IMR-90 (cell line): Measurements from ENCODE around the gene ADAMTSL1. TPM values are rescaled to one million over a fixed set of nuclear protein-coding genes. Genes with fewer than 3 reads are reported as not detected.
A peak's percentile ranks its signal among the peaks of the same experiment; 100 is the strongest.

Experiments
- ATAC-seq: fragments of 200-7000 bp; cut with Tn5 transposase; 2 replicates; pipeline ENCODE4 v1.9.1; 2020; ENCODE audit warnings: low read depth, mild to moderate bottlenecking, moderate library complexity
- BruUV-seq: library from RNA; stranded (reverse); fragments of 400-500 nt; replicated peaks from 2 replicates; lab custom pipeline; 2021; lab: Mats Ljungman, UMichigan
- CTCF ChIA-PET: fragments of 300-600 bp; formaldehyde crosslinking; extraction: SDS; loops from one replicate; lab custom pipeline; 2021; ENCODE audit warnings: antibody characterized with exemption; lab: Yijun Ruan, JAX
- POLR2A ChIA-PET: fragments of 300-600 bp; sonication (Branson Sonifier 250); formaldehyde crosslinking; loops from one replicate; lab custom pipeline; 2022; ENCODE audit warnings: antibody characterized with exemption; ENCODE audit not compliant: unreplicated experiment; lab: Charles Lee
- DNase-seq: peaks from one replicate; pipeline ENCODE4 v3.0.0; 2013
- H2AFZ ChIP-seq: replicated peaks from 2 replicates; pipeline ENCODE3; 2013; ENCODE audit warnings: low read length, mild to moderate bottlenecking; ENCODE audit not compliant: poor library complexity
- H2AK5ac ChIP-seq: 2 replicates; pipeline ENCODE4 v1.6.1; 2013; ENCODE audit warnings: low read depth, low read length, inconsistent platforms
- H2AK9ac ChIP-seq: replicated peaks from 2 replicates; pipeline ENCODE3; 2013; ENCODE audit warnings: mild to moderate bottlenecking, low read depth, low read length, moderate library complexity; ENCODE audit not compliant: poor library complexity
- H2BK120ac ChIP-seq: 2 replicates; pipeline ENCODE4 v1.6.1; 2013; ENCODE audit warnings: low read depth, low read length, inconsistent platforms
- H2BK15ac ChIP-seq: 3 replicates; pipeline ENCODE4 v1.6.1; 2013; ENCODE audit warnings: low read depth, low read length, inconsistent platforms
- H2BK20ac ChIP-seq: 2 replicates; pipeline ENCODE4 v1.6.1; 2013; ENCODE audit warnings: low read depth, mild to moderate bottlenecking, inconsistent platforms, low read length, moderate library complexity
- H2BK5ac ChIP-seq: 2 replicates; pipeline ENCODE4 v1.6.1; 2013; ENCODE audit warnings: mild to moderate bottlenecking, low read depth, low read length, inconsistent platforms; ENCODE audit not compliant: poor library complexity, severe bottlenecking
- H3K14ac ChIP-seq: replicated peaks from 2 replicates; pipeline ENCODE4 v1.6.1; 2013; ENCODE audit warnings: low read depth, low read length, inconsistent platforms
- H3K18ac ChIP-seq: 2 replicates; pipeline ENCODE4 v1.6.1; 2013; ENCODE audit warnings: low read depth, low read length, control low read depth
- H3K23ac ChIP-seq: 2 replicates; pipeline ENCODE4 v1.6.1; 2013; ENCODE audit warnings: low read depth, low read length, inconsistent platforms
- H3K27ac ChIP-seq: 2 replicates; pipeline ENCODE4 v1.5.1; 2013; ENCODE audit warnings: mild to moderate bottlenecking, control low read depth, low read length; ENCODE audit not compliant: insufficient read depth
- H3K27me3 ChIP-seq: 2 replicates; pipeline ENCODE4 v1.6.1; 2013; ENCODE audit warnings: low read length; ENCODE audit not compliant: control insufficient read depth, insufficient read depth
- H3K36me3 ChIP-seq: 2 replicates; pipeline ENCODE4 v1.6.1; 2013; ENCODE audit warnings: low read length, mixed read lengths; ENCODE audit not compliant: control insufficient read depth, insufficient read depth
- H3K4ac ChIP-seq: 2 replicates; pipeline ENCODE4 v1.6.1; 2013; ENCODE audit warnings: low read depth, low read length, inconsistent platforms
- H3K4me1 ChIP-seq: 2 replicates; pipeline ENCODE4 v1.6.1; 2013; ENCODE audit warnings: low read length, mixed read lengths; ENCODE audit not compliant: control insufficient read depth, insufficient read depth
- H3K4me2 ChIP-seq: 2 replicates; pipeline ENCODE4 v1.6.1; 2013; ENCODE audit warnings: low read depth, mild to moderate bottlenecking, control low read depth, low read length, moderate library complexity
- H3K4me3 ChIP-seq: 2 replicates; pipeline ENCODE4 v1.5.1; 2013; ENCODE audit warnings: low read depth, mild to moderate bottlenecking, control low read depth, low read length, moderate library complexity; ENCODE audit not compliant: insufficient read depth
- H3K56ac ChIP-seq: 2 replicates; pipeline ENCODE4 v1.6.1; 2013; ENCODE audit warnings: low read length, inconsistent platforms; ENCODE audit not compliant: insufficient read depth; ENCODE audit errors: extremely low read depth
- H3K79me1 ChIP-seq, 2 experiments: 2 replicates each; pipeline ENCODE4 v1.6.1; 2013; ENCODE audit warnings: low read length in 2 of 2, inconsistent platforms in 1 of 2, low read depth in 1 of 2
- H3K9ac ChIP-seq: 2 replicates; pipeline ENCODE4 v1.6.1; 2013; ENCODE audit warnings: low read depth, low read length, control low read depth
- H3K9me1 ChIP-seq: 2 replicates; pipeline ENCODE4 v1.6.1; 2013; ENCODE audit warnings: low read length, inconsistent platforms; ENCODE audit not compliant: insufficient read depth
- H3K9me3 ChIP-seq: 2 replicates; pipeline ENCODE4 v1.6.1; 2013; ENCODE audit warnings: low read length; ENCODE audit not compliant: control insufficient read depth, insufficient read depth
- H4K20me1 ChIP-seq: 2 replicates; pipeline ENCODE4 v1.6.1; 2013; ENCODE audit warnings: low read length, inconsistent platforms; ENCODE audit not compliant: insufficient read depth
- H4K5ac ChIP-seq: 2 replicates; pipeline ENCODE4 v1.6.1; 2013; ENCODE audit warnings: mild to moderate bottlenecking, low read depth, low read length, control low read depth
- H4K8ac ChIP-seq, 2 experiments: 2 replicates each; pipeline ENCODE4 v1.6.1; 2013; ENCODE audit warnings: low read depth in 2 of 2, low read length in 2 of 2, control low read depth in 1 of 2, inconsistent platforms in 1 of 2
- H4K91ac ChIP-seq: 2 replicates; pipeline ENCODE4 v1.6.1; 2013; ENCODE audit warnings: low read depth, low read length, inconsistent platforms; ENCODE audit not compliant: insufficient read depth
- MAZ ChIP-seq: IDR thresholded peaks from 2 replicates; pipeline ENCODE4 v1.6.1; 2012; ENCODE audit warnings: low read depth, mild to moderate bottlenecking, low read length, improper control_type of control experiment, moderate library complexity, borderline replicate concordance
- NFE2L2 ChIP-seq: fragments of 150-350 bp; IDR thresholded peaks from 2 replicates; pipeline ENCODE4 v1.6.1; 2016; ENCODE audit warnings: low read depth, mild to moderate bottlenecking, low read length
- WGBS, 2 experiments: methylation state at CpG; one replicate each; pipeline versions ENCODE4 v1.1.5 to v1.1.7; 2013; ENCODE audit warnings: missing lambda C conversion rate in 2 of 2; ENCODE audit not compliant: insufficient read length in 1 of 2; ENCODE audit errors: extremely low coverage in 2 of 2; 5-methylcytosine and 5-hydroxymethylcytosine counted together
- dilution Hi-C: fragments of 300-500 bp; cut with HindIII; formaldehyde crosslinking; loops from one replicate; pipeline ENCODE4 v1.14.3; 2018; ENCODE audit warnings: low sequenced_read_pairs; ENCODE audit not compliant: unreplicated experiment
- in situ Hi-C: fragments of 300-500 bp; cut with MboI; formaldehyde crosslinking; loops from 3 replicates; pipeline ENCODE4 v1.14.3; 2019; ENCODE audit warnings: low sequenced_read_pairs, inconsistent platforms, mixed read lengths
- intact Hi-C: fragments of 100-400 bp; cut with micrococcal nuclease; formaldehyde crosslinking; loops from 2 replicates; pipeline ENCODE4 v1.10.0; 2022
- polyA plus RNA-seq, 3 experiments: library from polyadenylated mRNA; depleted of rRNA; stranded (reverse); fragments of >200 nt; gene quantifications; 2 replicates each; pipeline ENCODE4 v1.2.3, GENCODE V29; 2012; ENCODE audit warnings: low replicate concordance in 1 of 3
- total RNA-seq: library from RNA; depleted of rRNA; stranded (reverse); fragments of >200 nt; gene quantifications from 2 replicates; pipeline ENCODE4 v1.2.3, GENCODE V29; 2012

The ADAMTSL1 gene
- total and polyA plus RNA-seq, 2 of the 4 experiments (the other 2 are of a cell fraction), result 38.2 to 62.2 TPM

GRCh38 chr9:18479405-18479804 is 5.5 kb downstream of the ADAMTSL1 start:
- ChIA-PET POLR2A (no interaction called here), CTCF (no interaction called here)
- H4K20me1 ChIP-seq, result no peaks in the 10 kb centered on the region
- no peak overlapping the region for H4K5ac ChIP-seq
- no CpG with 5 or more reads among the region's 3 CpGs for whole genome bisulfite sequencing, 2 experiments
- peak overlapping the region; percentile 26; the same call in 1 of the 2 replicates for H3K23ac ChIP-seq
- H3K14ac ChIP-seq, result no peak overlapping the region; the same call in 1 of the 2 replicates
- H4K8ac ChIP-seq, result no peak overlapping the region
- no peak overlapping the region for H3K4me3 ChIP-seq
- H3K27ac ChIP-seq, result no peak overlapping the region
- 0 out of 3 replicates have a peak overlapping the region, but pooled peaks have one; percentile 26 for H2BK15ac ChIP-seq
- H2AFZ ChIP-seq, result no peak overlapping the region
- TF ChIP-seq NFE2L2 (peak; percentile 60; the same call in 1 of the 2 replicates), MAZ (no peak)
- peak overlapping the region; percentile 29 for H2BK5ac ChIP-seq
- H3K4me1 ChIP-seq, result peaks cover 4% of the 10 kb centered on the region; the same call in 1 of the 2 replicates
- dilution Hi-C loops (no loop called here), in situ Hi-C loops (loop anchor here (25.0 kb wide), 1 partner anchor 683 kb away; no protein-coding TSS in a partner anchor), intact Hi-C loops (no loop called here)
- H3K9me1 ChIP-seq, result no peaks in the 10 kb centered on the region
- H2BK20ac ChIP-seq, result peak overlapping the region; percentile 61; the same call in 1 of the 2 replicates
- ATAC-seq (no peak), DNase-seq (no peak)
- no peak overlapping the region for H4K91ac ChIP-seq
- H3K9me3 ChIP-seq, result no peaks in the 10 kb centered on the region
- no peak overlapping the region for H2AK5ac ChIP-seq
- H3K79me1 ChIP-seq, result peaks cover 0 to 8% of the 10 kb centered on the region in 2 experiments; a peak in 1 of 4 replicates
- no TSS peak for BruUV-seq
- H3K4ac ChIP-seq, result 0 out of 2 replicates have a peak overlapping the region, but pooled peaks have one; percentile 54
- H2AK9ac ChIP-seq, result no peak overlapping the region
- H3K4me2 ChIP-seq, result no peak overlapping the region
- no peak overlapping the region for H3K9ac ChIP-seq
- 0 out of 2 replicates have a peak overlapping the region, but pooled peaks have one; percentile 56 for H2BK120ac ChIP-seq
- peak overlapping the region; percentile 41; the same call in 1 of the 2 replicates for H3K18ac ChIP-seq
- no peak overlapping the region for H3K56ac ChIP-seq
- no peaks in the 10 kb centered on the region for H3K27me3 ChIP-seq
- no peaks in the 10 kb centered on the region for H3K36me3 ChIP-seq
